ENCODE data around the gene MYBPC1.

Gene MYBPC1

DNA sequence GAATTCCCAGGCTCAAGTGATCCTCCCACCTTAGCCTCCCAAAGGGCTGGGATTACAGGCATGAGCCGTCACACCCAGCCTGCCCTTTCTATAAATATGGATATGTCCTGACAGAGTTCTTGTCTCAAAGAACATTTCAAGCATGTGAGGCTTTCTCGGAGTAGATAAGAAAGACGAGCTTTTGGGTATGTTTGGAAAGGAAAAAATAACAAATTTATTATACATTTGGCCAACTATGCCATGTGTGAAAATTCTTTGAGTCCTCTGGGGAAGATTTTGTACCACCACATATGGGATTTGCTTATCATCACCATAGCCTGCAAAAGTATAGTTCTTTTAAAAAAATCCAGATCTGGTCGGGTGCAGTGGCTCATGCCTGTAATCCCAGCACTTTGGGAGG lies 23.7 kb upstream of the MYBPC1 start:
- H4K20me1 ChIP-seq (ENCODE audit: insufficient read depth, low read length, poor library complexity, severe bottlenecking): no peaks in the 10 kb centered on the region
- no peaks in the 10 kb centered on the region for H3K9me3 ChIP-seq (ENCODE audit: insufficient read depth, low read depth, low read length)
- no peak overlapping the region for H3K9ac ChIP-seq (ENCODE audit: low read depth, low read length, poor library complexity, severe bottlenecking)
- H3K4me3 ChIP-seq (ENCODE audit: low read length, poor library complexity, severe bottlenecking): no peak overlapping the region
- H2AFZ ChIP-seq (ENCODE audit: low read length): no peak overlapping the region
- H3K9me2 ChIP-seq (replicated peaks; ENCODE audit: low read depth, low read length): no peaks in the 10 kb centered on the region
- H3K79me2 ChIP-seq (ENCODE audit: insufficient read depth, low read length): no peaks in the 10 kb centered on the region
- no peaks in the 10 kb centered on the region for H3K27me3 ChIP-seq (ENCODE audit: insufficient read depth, low read length, poor library complexity, severe bottlenecking)
- H3K36me3 ChIP-seq (ENCODE audit: insufficient read depth, low read length): no peaks in the 10 kb centered on the region
- no peak overlapping the region for H3K4me2 ChIP-seq (ENCODE audit: low read depth, low read length, poor library complexity, severe bottlenecking)
- H3F3A ChIP-seq (ENCODE audit: low read depth): no peaks in the 10 kb centered on the region
- TF ChIP-seq EZH2phosphoT487 (IDR thresholded peaks at IDR 0.05; ENCODE audit: borderline replicate concordance): no peak
- TF ChIP-seq, protein P1, sequence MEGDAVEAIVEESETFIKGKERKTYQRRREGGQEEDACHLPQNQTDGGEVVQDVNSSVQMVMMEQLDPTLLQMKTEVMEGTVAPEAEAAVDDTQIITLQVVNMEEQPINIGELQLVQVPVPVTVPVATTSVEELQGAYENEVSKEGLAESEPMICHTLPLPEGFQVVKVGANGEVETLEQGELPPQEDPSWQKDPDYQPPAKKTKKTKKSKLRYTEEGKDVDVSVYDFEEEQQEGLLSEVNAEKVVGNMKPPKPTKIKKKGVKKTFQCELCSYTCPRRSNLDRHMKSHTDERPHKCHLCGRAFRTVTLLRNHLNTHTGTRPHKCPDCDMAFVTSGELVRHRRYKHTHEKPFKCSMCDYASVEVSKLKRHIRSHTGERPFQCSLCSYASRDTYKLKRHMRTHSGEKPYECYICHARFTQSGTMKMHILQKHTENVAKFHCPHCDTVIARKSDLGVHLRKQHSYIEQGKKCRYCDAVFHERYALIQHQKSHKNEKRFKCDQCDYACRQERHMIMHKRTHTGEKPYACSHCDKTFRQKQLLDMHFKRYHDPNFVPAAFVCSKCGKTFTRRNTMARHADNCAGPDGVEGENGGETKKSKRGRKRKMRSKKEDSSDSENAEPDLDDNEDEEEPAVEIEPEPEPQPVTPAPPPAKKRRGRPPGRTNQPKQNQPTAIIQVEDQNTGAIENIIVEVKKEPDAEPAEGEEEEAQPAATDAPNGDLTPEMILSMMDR (conservative IDR thresholded peaks at IDR 0.05; ENCODE audit: low read length): no peak
- H3K4me1 ChIP-seq (ENCODE audit: insufficient read depth, low read length, poor library complexity, severe bottlenecking): no peaks in the 10 kb centered on the region

DNA sequence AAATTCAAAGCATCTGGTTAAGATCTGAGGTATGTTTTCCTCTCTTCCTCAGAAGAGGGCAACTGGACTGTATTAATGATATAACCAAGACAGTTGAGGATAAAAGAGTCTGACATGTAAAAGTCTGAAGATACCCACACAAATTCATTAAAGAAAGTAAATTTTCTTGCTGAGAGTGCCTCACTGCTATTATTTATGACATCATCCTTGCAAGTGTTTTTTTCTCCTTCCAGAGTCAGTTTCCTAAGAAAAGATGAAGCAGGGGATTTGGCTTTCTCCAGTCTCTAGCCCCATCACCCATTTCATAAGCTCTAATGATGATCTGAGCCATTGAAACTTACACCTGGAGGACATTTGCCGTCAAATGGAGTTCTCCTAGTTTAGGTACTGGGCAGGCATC lies 21.0 kb upstream of the MYBPC1 start:
- H3K4me1 ChIP-seq (ENCODE audit: insufficient read depth, low read length, poor library complexity, severe bottlenecking): no peaks in the 10 kb centered on the region
- H3F3A ChIP-seq (ENCODE audit: low read depth): no peaks in the 10 kb centered on the region

DNA sequence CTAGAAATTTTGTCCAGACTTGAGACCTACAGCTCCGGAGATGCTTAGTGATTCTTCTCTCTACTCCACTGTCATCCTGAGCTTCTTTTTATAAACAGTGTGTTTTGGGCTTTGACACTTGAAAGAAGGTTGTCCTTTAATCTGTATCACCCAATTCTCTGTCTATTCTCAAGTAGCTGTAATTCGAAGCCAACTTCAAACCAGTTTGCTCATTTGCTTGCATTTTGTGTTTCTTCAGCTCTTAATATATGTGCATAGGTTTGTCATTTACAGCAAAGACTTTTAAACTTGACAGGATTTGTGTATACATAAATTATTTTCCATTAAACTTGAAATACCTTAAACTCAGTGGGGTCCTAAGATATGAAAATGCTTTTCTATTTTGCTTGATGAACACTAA lies 16.4 kb upstream of the MYBPC1 start:
- no peak overlapping the region for H3K4me3 ChIP-seq (ENCODE audit: low read length, poor library complexity, severe bottlenecking)
- H4K20me1 ChIP-seq (ENCODE audit: insufficient read depth, low read length, poor library complexity, severe bottlenecking): no peaks in the 10 kb centered on the region
- H3K4me2 ChIP-seq (ENCODE audit: low read depth, low read length, poor library complexity, severe bottlenecking): no peak overlapping the region
- H3K9ac ChIP-seq (ENCODE audit: low read depth, low read length, poor library complexity, severe bottlenecking): no peak overlapping the region
- H3K79me2 ChIP-seq (ENCODE audit: insufficient read depth, low read length): no peaks in the 10 kb centered on the region
- H3K9me2 ChIP-seq (replicated peaks; ENCODE audit: low read depth, low read length): no peaks in the 10 kb centered on the region
- no peaks in the 10 kb centered on the region for H3K4me1 ChIP-seq (ENCODE audit: insufficient read depth, low read length, poor library complexity, severe bottlenecking)
- no peaks in the 10 kb centered on the region for H3K36me3 ChIP-seq (ENCODE audit: insufficient read depth, low read length)
- no peaks in the 10 kb centered on the region for H3F3A ChIP-seq (ENCODE audit: low read depth)
- H3K27me3 ChIP-seq (ENCODE audit: insufficient read depth, low read length, poor library complexity, severe bottlenecking): no peaks in the 10 kb centered on the region
- TF ChIP-seq, protein P1 (conservative IDR thresholded peaks at IDR 0.05; ENCODE audit: low read length): no peak
- no peak for TF ChIP-seq EZH2phosphoT487 (IDR thresholded peaks at IDR 0.05; ENCODE audit: borderline replicate concordance)
- no peak overlapping the region for H2AFZ ChIP-seq (ENCODE audit: low read length)
- no peaks in the 10 kb centered on the region for H3K9me3 ChIP-seq (ENCODE audit: insufficient read depth, low read depth, low read length)

More for the DNA sequence above, 21.0 kb upstream of the MYBPC1 start:
- H3K9me3 ChIP-seq (ENCODE audit: insufficient read depth, low read depth, low read length): no peaks in the 10 kb centered on the region
- no peaks in the 10 kb centered on the region for H4K20me1 ChIP-seq (ENCODE audit: insufficient read depth, low read length, poor library complexity, severe bottlenecking)
- H3K79me2 ChIP-seq (ENCODE audit: insufficient read depth, low read length): no peaks in the 10 kb centered on the region
- no peak overlapping the region for H3K4me3 ChIP-seq (ENCODE audit: low read length, poor library complexity, severe bottlenecking)
- H3K27me3 ChIP-seq (ENCODE audit: insufficient read depth, low read length, poor library complexity, severe bottlenecking): no peaks in the 10 kb centered on the region
- TF ChIP-seq, protein P1 (conservative IDR thresholded peaks at IDR 0.05; ENCODE audit: low read length): no peak
- no peak for TF ChIP-seq EZH2phosphoT487 (IDR thresholded peaks at IDR 0.05; ENCODE audit: borderline replicate concordance)
- H3K9me2 ChIP-seq (replicated peaks; ENCODE audit: low read depth, low read length): no peaks in the 10 kb centered on the region
- H3K9ac ChIP-seq (ENCODE audit: low read depth, low read length, poor library complexity, severe bottlenecking): no peak overlapping the region
- H3K36me3 ChIP-seq (ENCODE audit: insufficient read depth, low read length): no peaks in the 10 kb centered on the region
- no peak overlapping the region for H3K4me2 ChIP-seq (ENCODE audit: low read depth, low read length, poor library complexity, severe bottlenecking)
- no peak overlapping the region for H2AFZ ChIP-seq (ENCODE audit: low read length)
